H9 (cell line): Measurements from ENCODE around the gene TTC7B. TPM values are rescaled to one million over a fixed set of nuclear protein-coding genes. Genes with fewer than 3 reads are reported as not detected.
A peak's percentile ranks its signal among the peaks of the same experiment; 100 is the strongest.

ENCODE experiments used
- DNase-seq: peaks from one replicate; pipeline ENCODE4 v3.0.0-alpha.2; 2017
- H2AFZ ChIP-seq: one replicate; pipeline ENCODE4 v1.6.1; 2013; ENCODE audit warnings: mild to moderate bottlenecking, low read length, control low read depth, moderate library complexity
- H2AK5ac ChIP-seq: 2 replicates; pipeline ENCODE4 v1.6.1; 2013; ENCODE audit warnings: low read length, control low read depth, mixed read lengths; ENCODE audit not compliant: insufficient read length
- H2BK120ac ChIP-seq: one replicate; pipeline ENCODE4 v1.6.1; 2013; ENCODE audit warnings: low read depth, mild to moderate bottlenecking, low read length, control low read depth, inconsistent platforms; ENCODE audit not compliant: poor library complexity, severe bottlenecking
- H2BK12ac ChIP-seq: 2 replicates; pipeline ENCODE4 v1.6.1; 2013; ENCODE audit warnings: low read length, control low read depth, mixed read lengths, low read depth; ENCODE audit not compliant: insufficient read length
- H2BK15ac ChIP-seq: 2 replicates; pipeline ENCODE4 v1.6.1; 2013; ENCODE audit warnings: low read depth, low read length, control low read depth
- H2BK20ac ChIP-seq: one replicate; pipeline ENCODE4 v1.6.1; 2013; ENCODE audit warnings: low read depth, mild to moderate bottlenecking, low read length, control low read depth, inconsistent platforms; ENCODE audit not compliant: poor library complexity, severe bottlenecking
- H2BK5ac ChIP-seq: 2 replicates; pipeline ENCODE4 v1.6.1; 2013; ENCODE audit warnings: low read length, control low read depth, mixed read lengths; ENCODE audit not compliant: insufficient read length
- H3K14ac ChIP-seq: 2 replicates; pipeline ENCODE4 v1.6.1; 2013; ENCODE audit warnings: low read length, control low read depth; ENCODE audit not compliant: insufficient read depth
- H3K18ac ChIP-seq: 2 replicates; pipeline ENCODE4 v1.6.1; 2013; ENCODE audit warnings: low read depth, mild to moderate bottlenecking, mixed read lengths, low read length, control low read depth; ENCODE audit not compliant: insufficient read length
- H3K23ac ChIP-seq: 2 replicates; pipeline ENCODE4 v1.6.1; 2013; ENCODE audit warnings: low read length, control low read depth, mixed read lengths, low read depth; ENCODE audit not compliant: insufficient read length
- H3K23me2 ChIP-seq: 2 replicates; pipeline ENCODE4 v1.6.1; 2013; ENCODE audit warnings: low read depth, mild to moderate bottlenecking, mixed read lengths, low read length, control low read depth; ENCODE audit not compliant: insufficient read length, poor library complexity, severe bottlenecking
- H3K27ac ChIP-seq: 2 replicates; pipeline ENCODE4 v1.5.1; 2013; ENCODE audit warnings: low read length, control low read depth, mixed read lengths, low read depth; ENCODE audit not compliant: insufficient read length
- H3K27me3 ChIP-seq: 2 replicates; pipeline ENCODE4 v1.6.1; 2013; ENCODE audit warnings: low read length, control low read depth, inconsistent platforms; ENCODE audit not compliant: insufficient read depth
- H3K4ac ChIP-seq: 2 replicates; pipeline ENCODE4 v1.6.1; 2013; ENCODE audit warnings: low read depth, mild to moderate bottlenecking, control low read depth, inconsistent platforms, low read length, moderate library complexity
- H3K4me1 ChIP-seq: 2 replicates; pipeline ENCODE4 v1.6.1; 2013; ENCODE audit warnings: low read length, control low read depth, inconsistent platforms; ENCODE audit not compliant: insufficient read depth
- H3K4me2 ChIP-seq: 2 replicates; pipeline ENCODE4 v1.6.1; 2013; ENCODE audit warnings: low read length, control low read depth, mixed read lengths; ENCODE audit not compliant: insufficient read length, insufficient read depth
- H3K56ac ChIP-seq: 2 replicates; pipeline ENCODE4 v1.6.1; 2013; ENCODE audit warnings: low read depth, mild to moderate bottlenecking, mixed read lengths, low read length, control low read depth; ENCODE audit not compliant: insufficient read length
- H3K79me1 ChIP-seq: 2 replicates; pipeline ENCODE4 v1.6.1; 2013; ENCODE audit warnings: low read depth, mild to moderate bottlenecking, moderate library complexity, low read length, control low read depth, inconsistent platforms; ENCODE audit not compliant: insufficient read depth, poor library complexity, severe bottlenecking
- H3K79me2 ChIP-seq: 2 replicates; pipeline ENCODE4 v1.6.1; 2013; ENCODE audit warnings: low read length, control low read depth, inconsistent platforms; ENCODE audit not compliant: insufficient read depth
- H3K9ac ChIP-seq: 2 replicates; pipeline ENCODE4 v1.6.1; 2013; ENCODE audit warnings: low read length, control low read depth, mixed read lengths; ENCODE audit not compliant: insufficient read length; ENCODE audit errors: extremely low read depth
- H3K9me3 ChIP-seq: one replicate; pipeline ENCODE4 v1.6.1; 2013; ENCODE audit warnings: low read depth, low read length, inconsistent platforms; ENCODE audit not compliant: control insufficient read depth
- H3T11ph ChIP-seq: one replicate; pipeline ENCODE4 v1.6.1; 2013; ENCODE audit warnings: mild to moderate bottlenecking, low read length, control low read depth, inconsistent platforms
- H4K20me1 ChIP-seq: one replicate; pipeline ENCODE4 v1.6.1; 2013; ENCODE audit not compliant: control insufficient read depth, insufficient read length, insufficient read depth
- H4K5ac ChIP-seq: 2 replicates; pipeline ENCODE4 v1.6.1; 2013; ENCODE audit warnings: low read depth, mild to moderate bottlenecking, mixed read lengths, low read length, control low read depth; ENCODE audit not compliant: insufficient read length
- H4K8ac ChIP-seq: replicated peaks from 2 replicates; pipeline ENCODE4 v1.6.1; 2013; ENCODE audit warnings: low read length, control low read depth, mixed read lengths, low read depth; ENCODE audit not compliant: insufficient read length
- H4K91ac ChIP-seq: 2 replicates; pipeline ENCODE4 v1.6.1; 2013; ENCODE audit warnings: low read depth, mild to moderate bottlenecking, moderate library complexity, mixed read lengths, low read length, control low read depth; ENCODE audit not compliant: insufficient read length
- H3K27ac Mint-ChIP-seq, 3 experiments: 2 replicates in 2 of 3; 3 replicates in 1 of 3; pipeline ENCODE4 v1.8.0; 2020 to 2021; ENCODE audit warnings: mixed read lengths in 3 of 3, mild to moderate bottlenecking in 1 of 3, moderate library complexity in 1 of 3
- H3K27me3 Mint-ChIP-seq: 2 replicates; pipeline ENCODE4 v1.8.0; 2021; ENCODE audit warnings: low read depth, mild to moderate bottlenecking, moderate library complexity, mixed read lengths
- H3K36me3 Mint-ChIP-seq, 3 experiments: 2 replicates in 2 of 3; 3 replicates in 1 of 3; pipeline ENCODE4 v1.8.0; 2020 to 2021; ENCODE audit warnings: low read depth in 3 of 3, mixed read lengths in 3 of 3; ENCODE audit not compliant: insufficient read depth in 1 of 3
- H3K4me1 Mint-ChIP-seq, 2 experiments: 2 replicates each; pipeline ENCODE4 v1.8.0; 2020; ENCODE audit warnings: mixed read lengths in 2 of 2
- H3K4me3 Mint-ChIP-seq, 2 experiments: 2 replicates in 1 of 2; 3 replicates in 1 of 2; pipeline ENCODE4 v1.8.0; 2020 to 2021; ENCODE audit warnings: mild to moderate bottlenecking in 2 of 2, mixed read lengths in 2 of 2, moderate library complexity in 1 of 2
- H3K9me3 Mint-ChIP-seq, 2 experiments: 2 replicates in 1 of 2; 3 replicates in 1 of 2; pipeline ENCODE4 v1.8.0; 2020; ENCODE audit warnings: mild to moderate bottlenecking in 2 of 2, mixed read lengths in 2 of 2, moderate library complexity in 1 of 2
- WGBS: extraction: QIAGEN DNeasy Blood & Tissue Kit; methylation state at CpG from one replicate; pipeline ENCODE4 v1.1.7; 2013; ENCODE audit warnings: missing lambda C conversion rate, low lambda C conversion rate, mixed read lengths; ENCODE audit not compliant: insufficient read length; ENCODE audit errors: extremely low coverage; 5-methylcytosine and 5-hydroxymethylcytosine counted together
- total RNA-seq: library from RNA; stranded (reverse); gene quantifications from 2 replicates; pipeline ENCODE4 v1.2.1, GENCODE V29; 2021
- TF ChIP-seq, protein P1 (sequence below): fragments of 200-600 bp; sonication (generic); conservative IDR thresholded peaks from 3 replicates; pipeline ENCODE4 v1.8.0; 2021; ENCODE audit warnings: antibody characterized with exemption, mild to moderate bottlenecking

TTC7B gene
- total RNA-seq, 1 experiment from 2014 or later, result 33.7 TPM

DNA sequence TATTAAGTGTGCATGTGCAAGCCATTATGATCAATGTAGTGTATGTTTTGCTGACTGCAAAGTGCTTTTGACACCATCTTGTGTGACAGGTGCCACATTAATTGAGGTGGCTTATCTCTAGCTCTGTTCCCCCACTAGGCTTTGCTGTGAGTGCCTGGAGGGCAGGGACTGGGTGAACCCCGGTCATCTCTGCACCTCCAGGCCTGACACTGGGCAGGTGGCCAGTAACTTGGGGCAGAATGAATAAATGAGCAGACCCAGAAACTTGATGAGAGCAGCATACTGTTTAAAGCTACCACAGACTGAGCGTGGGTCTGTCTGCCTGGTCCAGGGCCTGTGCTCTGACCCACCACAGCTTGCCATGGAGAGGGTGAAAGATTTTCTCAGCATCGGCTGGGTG lies 267.8 kb downstream of the TTC7B start:
- Histone ChIP-seq H3T11ph (no peak overlapping the region), H2BK120ac (no peak overlapping the region), H3K4me1 (peaks cover 2% of the 10 kb centered on the region; the same call in 1 of the 2 replicates), H2BK15ac (no peak overlapping the region), H4K8ac (no peak overlapping the region), H4K91ac (no peak overlapping the region), H3K79me1 (no peaks in the 10 kb centered on the region), H3K23me2 (no peaks in the 10 kb centered on the region), H3K56ac (no peak overlapping the region), H2BK20ac (no peak overlapping the region), H3K9me3 (no peaks in the 10 kb centered on the region), H3K9ac (no peak overlapping the region), H4K20me1 (no peaks in the 10 kb centered on the region), H3K18ac (no peak overlapping the region), H3K27ac (no peak overlapping the region), H3K4ac (no peak overlapping the region), H2AK5ac (no peak overlapping the region), H2BK12ac (no peak overlapping the region), H3K14ac (no peak overlapping the region), H3K79me2 (no peaks in the 10 kb centered on the region), H3K4me2 (no peak overlapping the region), H2AFZ (no peak overlapping the region), H2BK5ac (no peak overlapping the region), H4K5ac (no peak overlapping the region), H3K23ac (no peak overlapping the region), H3K27me3 (no peaks in the 10 kb centered on the region)
- peaks cover 3 to 7% of the 10 kb centered on the region in 2 experiments; a peak in 3 of 5 replicates for H3K9me3 Mint-ChIP-seq
- TF ChIP-seq, protein P1, sequence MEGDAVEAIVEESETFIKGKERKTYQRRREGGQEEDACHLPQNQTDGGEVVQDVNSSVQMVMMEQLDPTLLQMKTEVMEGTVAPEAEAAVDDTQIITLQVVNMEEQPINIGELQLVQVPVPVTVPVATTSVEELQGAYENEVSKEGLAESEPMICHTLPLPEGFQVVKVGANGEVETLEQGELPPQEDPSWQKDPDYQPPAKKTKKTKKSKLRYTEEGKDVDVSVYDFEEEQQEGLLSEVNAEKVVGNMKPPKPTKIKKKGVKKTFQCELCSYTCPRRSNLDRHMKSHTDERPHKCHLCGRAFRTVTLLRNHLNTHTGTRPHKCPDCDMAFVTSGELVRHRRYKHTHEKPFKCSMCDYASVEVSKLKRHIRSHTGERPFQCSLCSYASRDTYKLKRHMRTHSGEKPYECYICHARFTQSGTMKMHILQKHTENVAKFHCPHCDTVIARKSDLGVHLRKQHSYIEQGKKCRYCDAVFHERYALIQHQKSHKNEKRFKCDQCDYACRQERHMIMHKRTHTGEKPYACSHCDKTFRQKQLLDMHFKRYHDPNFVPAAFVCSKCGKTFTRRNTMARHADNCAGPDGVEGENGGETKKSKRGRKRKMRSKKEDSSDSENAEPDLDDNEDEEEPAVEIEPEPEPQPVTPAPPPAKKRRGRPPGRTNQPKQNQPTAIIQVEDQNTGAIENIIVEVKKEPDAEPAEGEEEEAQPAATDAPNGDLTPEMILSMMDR, result no peak
- no CpG with 5 or more reads among the region's 3 CpGs for WGBS
- no peak overlapping the region for H3K4me3 Mint-ChIP-seq
- peaks cover 5 to 10% (median 5%) of the 10 kb centered on the region in 3 experiments; a peak in 4 of 7 replicates for H3K36me3 Mint-ChIP-seq
- no peaks in the 10 kb centered on the region for H3K27me3 Mint-ChIP-seq
- H3K27ac Mint-ChIP-seq, result peak overlapping the region in 1 of 3 experiments; percentile 32; a peak in 1 of 7 replicates
- no peak for DNase-seq
- H3K4me1 Mint-ChIP-seq, result peaks cover 8 to 19% of the 10 kb centered on the region in 2 experiments
